ENCODE measurements around the gene UBE3D.

- TF ChIP-seq CTCF (IDR thresholded peaks at IDR 0.05; ENCODE audit: low read depth, low read length) (no peak), POLR2A (IDR thresholded peaks at IDR 0.05; ENCODE audit: extremely low read depth, insufficient read length) (no peak), MAX (IDR thresholded peaks at IDR 0.05; ENCODE audit: low read depth, low read length) (no peak), MYC (IDR thresholded peaks at IDR 0.05; ENCODE audit: low read depth, low read length) (no peak)
Observed at GRCh38 chr6:82863781-82864180, 201.9 kb downstream of the UBE3D start.
